Stromal cell of bone marrow (primary cell): ENCODE measurements around the gene LRMDA.

ENCODE experiments used
- DNase-seq: peaks from one replicate; pipeline ENCODE4 v3.0.0-alpha.2; 2012; ENCODE audit warnings: low read depth

The LRMDA gene

GRCh38 chr10:76031099-76031498, 599.7 kb downstream of the LRMDA start:
- no peak for DNase-seq

- no peak for DNase-seq
These were observed 600.6 kb downstream of the LRMDA start for GRCh38 chr10:76031769-76032699.

GRCh38 chr10:76032700-76033039, 601.2 kb downstream of the LRMDA start:
- no peak for DNase-seq

GRCh38 chr10:76033457-76034196, 602.2 kb downstream of the LRMDA start:
- DNase-seq = no peak

- no peak for DNase-seq
These were observed 603.2 kb downstream of the LRMDA start for GRCh38 chr10:76034353-76035205.

- no peak for DNase-seq
These were observed 604.0 kb downstream of the LRMDA start for GRCh38 chr10:76035206-76036110.

GRCh38 chr10:76036111-76036940, 604.9 kb downstream of the LRMDA start:
- peak; percentile 44 for DNase-seq

- DNase-seq = no peak
These were observed 605.5 kb downstream of the LRMDA start for GRCh38 chr10:76036962-76037361.

- DNase-seq = no peak
These were observed 606.2 kb downstream of the LRMDA start for GRCh38 chr10:76037531-76038155.

- no peak for DNase-seq
These were observed 607.3 kb downstream of the LRMDA start for GRCh38 chr10:76038696-76039095.

- no peak for DNase-seq
These were observed 608.8 kb downstream of the LRMDA start for GRCh38 chr10:76040107-76040829.

- DNase-seq = no peak
These were observed 609.4 kb downstream of the LRMDA start for GRCh38 chr10:76040830-76041220.

GRCh38 chr10:76041551-76041950, 610.1 kb downstream of the LRMDA start:
- no peak for DNase-seq

- DNase-seq = no peak
These were observed 611.8 kb downstream of the LRMDA start for GRCh38 chr10:76043261-76043660.

GRCh38 chr10:76044751-76045150, 613.3 kb downstream of the LRMDA start:
- DNase-seq = no peak

- DNase-seq = no peak
These were observed 613.8 kb downstream of the LRMDA start for GRCh38 chr10:76045174-76045573.

GRCh38 chr10:76047521-76047920, 616.1 kb downstream of the LRMDA start:
- no peak for DNase-seq

GRCh38 chr10:76049581-76050290, 618.3 kb downstream of the LRMDA start:
- DNase-seq = peak; percentile 33

GRCh38 chr10:76050291-76050625, 618.8 kb downstream of the LRMDA start:
- no peak for DNase-seq
